ENCODE measurements around the gene WDHD1.
"Not testable (repeated sequence)": the region's sequence is repeated elsewhere in the genome, so short reads cannot be mapped to it uniquely, and the experiment has no call there.

- not testable (repeated sequence) for TF ChIP-seq CTCF (optimal IDR thresholded peaks at IDR 0.05 in 1 of 3, IDR thresholded peaks at IDR 0.05 in 1 of 3, conservative IDR thresholded peaks at IDR 0.05 in 1 of 3; ENCODE audit: extremely low read depth in 1 of 3, insufficient read depth in 2 of 3, low read length in 3 of 3); EZH2 (IDR thresholded peaks at IDR 0.05; ENCODE audit: low read length)
Observed at GRCh38 chr14:54908973-54909372, 117.9 kb downstream of the WDHD1 start.
